PFSK-1 (cell line): ENCODE results near the gene OR8B3.

Experiments
- FOXP2 ChIP-seq: optimal IDR thresholded peaks from 2 replicates; pipeline ENCODE3; 2011; ENCODE audit warnings: borderline replicate concordance, control low read depth, inconsistent platforms; ENCODE audit not compliant: insufficient read depth; ENCODE audit errors: extremely low read length, extremely low read depth
- POLR2AphosphoS5 ChIP-seq: IDR thresholded peaks from 2 replicates; pipeline ENCODE4 v1.6.1; 2012; ENCODE audit warnings: low read depth, mild to moderate bottlenecking, control low read depth, low read length, moderate library complexity
- SIN3A ChIP-seq: IDR thresholded peaks from 2 replicates; pipeline ENCODE4 v1.6.1; 2012; ENCODE audit warnings: mild to moderate bottlenecking, low read length, moderate library complexity, borderline replicate concordance; ENCODE audit not compliant: insufficient read depth
- TAF1 ChIP-seq: IDR thresholded peaks from 2 replicates; pipeline ENCODE4 v1.6.1; 2012; ENCODE audit warnings: low read length, control low read depth, borderline replicate concordance; ENCODE audit not compliant: insufficient read depth
- TF ChIP-seq, protein P1 (sequence below), 2 experiments: IDR thresholded peaks; 2 replicates each; pipeline versions ENCODE4 v1.6.1 to v1.8.0; 2011 to 2012; ENCODE audit warnings: low read depth in 2 of 2, low read length in 2 of 2, control low read depth in 1 of 2, inconsistent platforms in 1 of 2, mild to moderate bottlenecking in 1 of 2, moderate library complexity in 1 of 2; ENCODE audit not compliant: insufficient read depth in 1 of 2

DNA sequence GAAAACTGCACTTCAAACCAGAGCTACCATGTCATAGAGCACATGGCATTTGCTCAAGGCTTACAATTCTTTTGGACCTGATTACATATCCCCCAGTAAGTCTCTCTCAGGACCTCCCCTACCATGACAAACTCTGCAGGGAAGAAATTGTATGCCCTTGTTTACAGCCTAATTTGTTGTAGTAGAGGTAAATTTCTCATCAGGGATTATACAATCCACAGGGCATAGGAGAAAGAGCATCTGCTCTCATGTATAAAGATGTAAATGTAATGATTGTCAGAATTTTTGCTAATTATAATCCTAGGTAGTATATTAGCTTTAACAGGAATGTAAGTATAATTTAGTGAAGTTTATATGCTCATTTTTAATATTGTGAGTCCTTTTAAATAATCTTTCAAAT lies at the start of gene OR8B3:
- TF ChIP-seq, protein P1, sequence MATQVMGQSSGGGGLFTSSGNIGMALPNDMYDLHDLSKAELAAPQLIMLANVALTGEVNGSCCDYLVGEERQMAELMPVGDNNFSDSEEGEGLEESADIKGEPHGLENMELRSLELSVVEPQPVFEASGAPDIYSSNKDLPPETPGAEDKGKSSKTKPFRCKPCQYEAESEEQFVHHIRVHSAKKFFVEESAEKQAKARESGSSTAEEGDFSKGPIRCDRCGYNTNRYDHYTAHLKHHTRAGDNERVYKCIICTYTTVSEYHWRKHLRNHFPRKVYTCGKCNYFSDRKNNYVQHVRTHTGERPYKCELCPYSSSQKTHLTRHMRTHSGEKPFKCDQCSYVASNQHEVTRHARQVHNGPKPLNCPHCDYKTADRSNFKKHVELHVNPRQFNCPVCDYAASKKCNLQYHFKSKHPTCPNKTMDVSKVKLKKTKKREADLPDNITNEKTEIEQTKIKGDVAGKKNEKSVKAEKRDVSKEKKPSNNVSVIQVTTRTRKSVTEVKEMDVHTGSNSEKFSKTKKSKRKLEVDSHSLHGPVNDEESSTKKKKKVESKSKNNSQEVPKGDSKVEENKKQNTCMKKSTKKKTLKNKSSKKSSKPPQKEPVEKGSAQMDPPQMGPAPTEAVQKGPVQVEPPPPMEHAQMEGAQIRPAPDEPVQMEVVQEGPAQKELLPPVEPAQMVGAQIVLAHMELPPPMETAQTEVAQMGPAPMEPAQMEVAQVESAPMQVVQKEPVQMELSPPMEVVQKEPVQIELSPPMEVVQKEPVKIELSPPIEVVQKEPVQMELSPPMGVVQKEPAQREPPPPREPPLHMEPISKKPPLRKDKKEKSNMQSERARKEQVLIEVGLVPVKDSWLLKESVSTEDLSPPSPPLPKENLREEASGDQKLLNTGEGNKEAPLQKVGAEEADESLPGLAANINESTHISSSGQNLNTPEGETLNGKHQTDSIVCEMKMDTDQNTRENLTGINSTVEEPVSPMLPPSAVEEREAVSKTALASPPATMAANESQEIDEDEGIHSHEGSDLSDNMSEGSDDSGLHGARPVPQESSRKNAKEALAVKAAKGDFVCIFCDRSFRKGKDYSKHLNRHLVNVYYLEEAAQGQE (IDR thresholded peaks at IDR 0.05; ENCODE audit: insufficient read depth in 1 of 2, low read depth in 2 of 2, low read length in 2 of 2), result no peak
- TF ChIP-seq POLR2AphosphoS5 (no peak), SIN3A (no peak), TAF1 (no peak), FOXP2 (no peak)
